HG03159 (cell line): Measurements from ENCODE around the gene POMC.
"Not testable (repeated sequence)": the region's sequence is repeated elsewhere in the genome, so short reads cannot be mapped to it uniquely, and the experiment has no call there.

Source experiments
- ATAC-seq: cut with Tn5 transposase; IDR thresholded peaks from one replicate; pipeline ENCODE4 v1.9.1; 2021; ENCODE audit warnings: mild to moderate bottlenecking, moderate library complexity; ENCODE audit not compliant: unreplicated experiment

POMC gene

DNA sequence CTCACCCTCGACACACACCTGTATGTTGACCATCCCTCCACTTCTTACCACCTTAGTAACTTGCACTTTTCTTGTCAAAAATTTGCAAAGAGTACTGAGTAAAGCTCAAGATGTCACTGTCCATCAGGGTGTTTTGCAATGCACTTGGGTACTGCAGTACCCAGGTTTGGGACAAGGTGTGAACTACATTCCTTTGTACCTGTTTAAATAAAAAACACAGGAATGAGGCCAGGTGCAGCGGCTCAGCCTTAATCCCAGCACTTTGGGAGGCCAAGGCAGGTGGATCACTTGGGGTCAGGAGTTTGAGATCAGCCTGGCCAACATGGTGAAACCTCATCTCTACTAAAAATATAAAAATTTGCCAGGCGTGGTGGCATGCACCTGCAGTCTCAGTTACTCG lies 27.8 kb downstream of the POMC start:
- ATAC-seq = not testable (repeated sequence)

GRCh38 chr2:25132693-25133092 lies 35.7 kb downstream of the POMC start:
- ATAC-seq = no peak

DNA sequence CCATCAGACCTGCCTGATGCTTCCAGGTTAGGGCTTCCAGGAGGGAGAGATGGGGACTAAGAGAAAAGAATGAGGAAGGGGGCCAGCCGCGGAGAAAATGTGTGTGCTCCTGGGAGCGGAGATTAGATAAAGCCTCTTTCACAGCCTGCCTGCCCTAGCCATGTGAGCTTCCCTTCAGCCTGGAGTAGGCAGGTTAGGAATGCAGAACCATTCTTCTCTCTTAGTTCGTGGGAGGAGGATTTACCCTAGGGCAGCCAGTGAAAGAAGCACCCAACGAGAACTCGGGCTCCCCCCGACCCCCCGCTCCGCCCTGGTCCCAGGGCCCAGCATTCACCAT lies 36.1 kb downstream of the POMC start:
- ATAC-seq = no peak

DNA sequence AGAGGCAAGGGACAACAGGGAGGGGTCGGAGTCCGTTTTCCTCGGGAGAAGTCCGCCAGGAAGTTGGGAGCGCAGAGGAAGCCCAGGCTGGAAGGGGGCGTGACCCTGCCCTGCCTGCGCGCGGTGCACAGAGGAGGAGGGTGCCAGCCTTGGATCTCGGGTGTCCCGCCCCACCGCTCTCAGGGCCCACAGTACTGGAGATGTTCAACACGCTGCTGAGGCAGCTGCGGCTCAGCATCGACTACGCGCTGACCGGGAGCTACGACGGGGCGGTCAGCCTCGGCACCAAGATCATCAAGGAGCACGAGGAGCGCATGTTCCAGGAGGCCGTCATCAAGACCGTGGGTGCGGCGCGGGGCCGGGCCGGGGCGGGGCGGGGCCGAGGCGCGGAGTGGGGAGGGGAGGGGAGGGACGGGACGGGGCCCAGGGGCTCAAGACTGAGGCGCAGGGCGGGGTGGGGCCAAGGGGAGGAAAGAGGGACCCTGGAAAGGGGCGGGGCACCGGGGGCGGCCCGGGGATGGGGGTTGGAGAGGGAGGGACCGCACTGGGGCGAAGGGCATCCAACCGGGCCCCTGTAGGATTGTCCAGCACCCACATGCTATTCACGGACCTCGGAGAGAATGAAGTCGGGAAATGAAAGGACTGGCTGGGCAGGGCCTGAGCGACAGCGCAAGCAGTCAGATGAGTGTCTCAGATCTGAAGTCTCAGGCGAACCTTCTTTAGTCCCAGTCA lies 36.6 kb downstream of the POMC start:
- no peak for ATAC-seq

DNA sequence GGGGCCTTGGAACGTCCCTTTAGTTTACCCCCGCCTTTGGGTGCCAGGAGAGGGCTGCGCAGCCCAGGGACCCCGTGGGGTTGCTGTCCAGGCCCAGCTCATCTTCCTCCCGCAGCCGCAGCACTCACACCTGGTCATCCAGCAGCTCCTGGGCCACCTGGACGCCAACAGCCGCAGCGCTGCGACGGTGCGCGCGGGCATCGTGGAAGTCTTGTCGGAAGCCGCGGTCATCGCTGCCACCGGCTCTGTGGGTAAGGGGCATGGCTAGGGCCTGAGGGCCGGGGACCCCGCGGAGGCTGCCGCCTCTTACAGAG lies 37.2 kb downstream of the POMC start:
- no peak for ATAC-seq

DNA sequence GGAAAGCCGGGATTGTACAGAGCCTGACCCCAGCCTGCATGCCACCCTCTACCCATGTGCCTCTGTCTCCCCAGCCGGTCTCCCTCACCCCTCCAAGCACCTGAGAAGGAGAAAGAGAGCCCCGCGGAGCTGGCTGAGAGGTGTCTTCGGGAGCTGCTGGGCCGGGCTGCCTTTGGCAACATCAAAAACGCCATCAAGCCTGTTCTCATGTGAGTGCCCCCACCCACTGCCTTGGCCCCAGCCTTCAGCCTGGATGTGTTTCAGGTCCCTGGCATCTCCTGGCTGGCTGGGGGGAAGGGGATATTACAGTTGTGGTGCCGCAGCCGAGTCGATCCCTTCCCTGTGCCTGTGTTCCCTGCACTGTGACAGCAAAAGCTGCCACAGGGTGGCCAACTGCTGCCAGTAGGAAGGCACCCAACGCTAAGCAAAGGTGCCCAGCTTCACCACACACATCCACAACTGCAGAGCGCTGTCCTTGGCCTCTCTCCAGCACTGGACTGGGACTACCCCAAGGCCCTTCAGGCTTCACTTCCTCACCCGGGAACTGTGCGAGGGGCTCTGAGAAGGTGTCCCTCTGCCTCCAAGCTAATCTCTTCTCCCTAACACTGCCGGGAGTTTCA lies 38.4 kb downstream of the POMC start:
- no peak for ATAC-seq

- ATAC-seq = no peak
Observed at GRCh38 chr2:25127646-25128045, 40.7 kb downstream of the POMC start.

- not testable (repeated sequence) for ATAC-seq
Observed at GRCh38 chr2:25127071-25127470, 41.3 kb downstream of the POMC start.

- no peak for ATAC-seq
Observed at GRCh38 chr2:25125976-25126375, 42.4 kb downstream of the POMC start.

DNA sequence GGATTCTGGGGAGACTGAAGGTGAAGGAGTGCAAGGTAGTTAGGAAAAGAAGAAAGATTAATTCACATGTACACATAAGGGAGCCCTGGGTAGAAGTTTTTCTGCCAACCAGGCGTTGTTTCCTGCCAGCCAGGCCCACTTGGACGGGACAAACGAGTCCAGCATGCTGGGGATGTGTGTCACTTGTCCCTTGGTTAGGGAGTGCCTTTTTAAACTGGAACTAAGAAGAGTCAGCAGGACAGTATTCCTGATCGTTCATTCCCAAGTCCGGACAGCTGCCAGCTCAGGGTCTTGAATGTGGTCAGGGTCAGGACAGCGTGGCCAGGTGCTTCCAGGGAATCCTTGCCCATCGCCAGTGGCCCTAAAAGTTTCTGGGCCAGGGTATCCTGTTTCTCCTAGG lies 43.2 kb downstream of the POMC start:
- ATAC-seq = no peak

DNA sequence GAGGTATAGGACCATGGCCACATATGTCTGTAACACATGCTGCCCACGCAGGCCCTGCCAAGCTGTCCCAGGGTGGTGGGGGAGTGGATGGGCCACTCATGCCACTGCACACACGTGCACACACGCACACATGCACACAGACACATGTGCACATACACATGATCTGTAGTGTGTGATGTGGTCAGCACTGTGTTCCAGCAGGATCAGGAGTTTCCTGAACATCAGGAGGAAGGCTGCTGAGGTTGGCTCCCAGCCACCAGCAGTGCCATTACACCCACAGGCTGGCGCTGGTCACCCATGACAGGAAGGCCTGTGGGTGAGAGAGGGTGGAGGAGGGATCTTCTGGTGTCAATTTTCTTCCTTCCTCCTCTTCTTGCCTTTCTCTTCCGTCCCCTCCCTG lies 44.7 kb downstream of the POMC start:
- no peak for ATAC-seq

- ATAC-seq = no peak
Observed at GRCh38 chr2:25122367-25122766, 46.0 kb downstream of the POMC start.

GRCh38 chr2:25119263-25119662 lies 49.1 kb downstream of the POMC start:
- no peak for ATAC-seq

DNA sequence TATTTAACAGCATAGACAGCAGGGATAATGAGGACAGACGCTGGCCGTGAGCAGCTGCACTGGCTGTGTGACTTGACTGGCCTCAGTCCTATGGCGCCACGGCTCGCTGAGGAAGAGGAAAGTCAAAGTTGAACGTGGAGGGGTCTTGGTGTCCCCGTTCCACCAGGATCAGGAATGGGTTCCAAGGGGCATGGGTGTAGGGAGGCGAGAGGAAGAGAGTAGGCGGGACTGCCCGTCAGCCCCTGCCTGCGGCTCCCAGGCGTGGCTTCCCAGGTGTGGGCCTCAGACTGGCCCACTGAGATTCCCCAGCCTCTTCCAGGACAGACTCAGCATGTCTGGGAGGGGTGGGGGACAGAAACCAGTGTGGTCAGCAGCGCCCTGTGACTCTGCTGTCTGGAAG lies 51.4 kb downstream of the POMC start:
- no peak for ATAC-seq

GRCh38 chr2:25115902-25116301 lies 52.5 kb downstream of the POMC start:
- ATAC-seq = no peak

GRCh38 chr2:25115249-25115883 lies 53.0 kb downstream of the POMC start:
- ATAC-seq = no peak

DNA sequence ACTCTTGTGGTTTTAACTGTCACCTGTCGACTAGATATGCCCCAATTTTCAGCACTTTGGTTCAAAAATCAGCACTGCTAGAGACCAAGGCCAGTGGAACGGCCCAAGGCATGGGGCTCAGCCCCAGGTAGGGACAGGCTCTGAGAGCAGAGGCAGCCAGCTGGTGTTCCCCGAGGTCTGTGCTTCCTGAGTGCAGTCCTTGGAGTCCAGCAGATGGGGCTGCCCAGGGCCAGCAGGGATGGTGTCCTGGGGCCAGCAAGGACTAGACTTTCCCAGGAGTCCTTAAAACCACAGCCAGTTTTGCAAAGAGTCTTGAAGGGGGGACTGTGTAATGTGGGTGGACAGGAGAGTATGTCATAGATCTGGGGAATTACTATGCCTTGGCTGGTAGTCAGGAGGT lies 56.3 kb downstream of the POMC start:
- ATAC-seq = no peak
